Liver (tissue), 3 donors: ENCODE data around the gene FNDC7.

Experiments
- CTCF ChIP-seq: fragments of 150-350 bp; IDR thresholded peaks from 2 replicates; pipeline ENCODE4 v1.5.1; 2017; ENCODE audit warnings: improper control_type of control experiment, low read depth, low read length; ENCODE audit not compliant: missing input control
- MAX ChIP-seq: IDR thresholded peaks from 2 replicates; pipeline ENCODE4 v1.6.1; 2016; ENCODE audit warnings: antibody characterized with exemption
- RAD21 ChIP-seq, 2 donors: IDR thresholded peaks; 2 replicates each; pipeline ENCODE4 v1.6.1; 2016; ENCODE audit warnings: antibody characterized with exemption in 2 of 2, mild to moderate bottlenecking in 2 of 2
- REST ChIP-seq: IDR thresholded peaks from 2 replicates; pipeline ENCODE4 v1.6.1; 2016; ENCODE audit warnings: antibody characterized with exemption, mild to moderate bottlenecking
- SP1 ChIP-seq: IDR thresholded peaks from 2 replicates; pipeline ENCODE4 v1.6.1; 2018; ENCODE audit warnings: antibody characterized with exemption, mild to moderate bottlenecking
- TAF1 ChIP-seq: conservative IDR thresholded peaks from 2 replicates; pipeline ENCODE4 v1.6.1; 2016; ENCODE audit warnings: antibody characterized with exemption, mild to moderate bottlenecking
- YY1 ChIP-seq: IDR thresholded peaks from 2 replicates; pipeline ENCODE4 v1.6.1; 2016; ENCODE audit warnings: antibody characterized with exemption, mild to moderate bottlenecking
- ZBTB33 ChIP-seq: IDR thresholded peaks from 2 replicates; pipeline ENCODE4 v1.6.1; 2016; ENCODE audit warnings: antibody characterized with exemption
- donor health status: healthy.
- donor health status: healthy.

GRCh38 chr1:108691128-108691941 lies 21.4 kb upstream of the FNDC7 start:
- TF ChIP-seq MAX (no peak), SP1 (no peak), CTCF (no peak), ZBTB33 (no peak), TAF1 (no peak), RAD21 (IDR thresholded peaks at IDR 0.05) (no peak), REST (no peak), YY1 (no peak)
